Stimulated activated CD8-positive, alpha-beta memory T cell treated with anti-CD3 and anti-CD28 coated beads, Interleukin-15, amount 100 ng/mL, for 1 hour (primary cell): ENCODE data around the gene LEMD2.

ENCODE experiments used
- DNase-seq: peaks from one replicate; pipeline ENCODE4 v3.0.0-alpha.2; 2020; ENCODE audit warnings: low read depth

LEMD2 gene

GRCh38 chr6:33794910-33795623, 6.1 kb upstream of the LEMD2 start:
- DNase-seq = no peak

- no peak for DNase-seq
Observed at GRCh38 chr6:33792981-33793380, 4.1 kb upstream of the LEMD2 start.

DNA sequence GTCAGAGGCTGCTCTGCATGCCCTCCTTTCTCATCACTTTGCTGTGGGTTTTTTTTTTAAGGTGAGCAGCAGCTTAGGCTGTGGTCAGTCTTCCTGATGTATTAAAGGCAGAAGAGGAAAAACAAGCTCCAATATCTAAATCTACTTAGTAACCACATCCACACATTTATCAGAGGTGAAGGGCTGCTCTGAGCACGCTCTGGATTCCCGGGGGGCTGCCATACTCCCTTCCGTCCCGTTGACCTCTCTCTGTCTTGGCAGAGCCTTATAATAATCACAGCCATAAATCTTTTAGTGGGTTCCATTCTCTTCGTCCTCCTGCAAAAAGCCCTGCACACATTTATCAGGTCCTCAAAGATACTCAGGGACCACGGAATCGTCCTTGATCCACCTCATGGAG, 2.7 kb upstream of the LEMD2 start:
- no peak for DNase-seq

DNA sequence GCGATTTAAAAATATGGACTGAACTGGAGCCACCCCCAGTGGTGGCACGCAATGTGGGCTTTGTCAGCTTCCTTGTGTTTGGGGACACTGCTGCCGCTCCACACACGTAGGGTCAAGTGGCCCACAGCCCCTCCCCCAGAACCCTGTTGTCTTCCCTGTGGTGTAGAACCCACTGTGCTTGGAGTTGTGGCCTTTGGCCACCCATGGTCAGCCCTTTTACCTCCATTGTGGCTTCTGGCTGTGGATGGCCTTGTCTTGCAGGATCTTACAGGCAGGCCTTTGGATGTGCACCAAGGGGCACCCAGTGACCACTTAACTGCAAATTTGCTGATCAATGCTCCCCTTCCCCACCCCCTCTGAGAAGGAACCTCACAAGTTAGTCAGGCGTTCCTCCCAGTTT, 2.0 kb upstream of the LEMD2 start:
- DNase-seq = no peak

DNA sequence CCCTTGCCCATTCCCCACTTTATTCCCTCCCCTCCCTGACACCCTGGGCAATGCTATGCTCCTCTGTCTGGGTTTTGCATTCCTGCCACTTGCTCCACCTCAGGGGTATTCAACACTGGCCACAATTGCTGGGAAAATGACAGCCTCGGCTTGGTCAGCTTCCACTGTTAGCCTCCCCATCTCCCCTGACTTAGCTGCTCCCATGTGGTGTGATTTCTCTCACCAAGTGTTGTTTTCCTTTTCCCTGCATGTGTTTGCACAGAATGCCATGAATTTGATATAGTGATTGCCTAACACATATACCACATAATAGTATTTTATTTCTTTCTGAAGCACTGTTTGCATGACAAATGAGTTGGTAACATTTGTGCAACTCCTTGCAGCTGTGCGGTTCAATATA, 1.4 kb upstream of the LEMD2 start:
- no peak for DNase-seq

- no peak for DNase-seq
Observed at GRCh38 chr6:33789550-33789895, 593 bp upstream of the LEMD2 start.

GRCh38 chr6:33787954-33788693, 806 bp downstream of the LEMD2 start:
- DNase-seq = peak; percentile 2

DNA sequence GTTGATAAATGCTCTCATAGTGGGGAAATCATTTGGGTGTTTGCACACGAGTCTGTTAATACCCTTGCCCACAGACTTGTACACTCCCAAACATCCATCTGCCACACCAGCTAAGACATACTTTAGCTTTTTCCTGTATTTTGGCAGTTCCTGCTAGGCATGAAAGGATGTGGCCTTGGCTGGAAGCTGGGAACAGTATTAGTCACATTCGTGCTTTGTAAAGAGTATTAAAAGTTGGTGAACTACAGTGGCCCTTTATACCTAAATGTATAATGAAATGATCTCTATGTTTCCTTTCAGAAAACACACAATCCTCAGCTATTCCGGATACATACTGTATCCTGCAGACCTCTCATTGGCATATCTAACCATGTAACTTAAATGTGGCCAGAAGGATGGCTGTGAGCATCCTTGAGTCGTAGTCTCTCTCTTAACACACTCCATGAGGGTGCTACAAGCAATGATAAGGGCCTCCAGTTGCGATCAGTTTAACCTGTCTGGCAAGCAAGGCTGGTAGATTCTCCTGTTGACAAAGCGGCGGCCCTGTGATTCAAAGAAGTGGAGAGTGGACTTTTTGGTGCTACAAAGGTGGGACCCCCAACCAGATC, 1.5 kb downstream of the LEMD2 start:
- DNase-seq = no peak

DNA sequence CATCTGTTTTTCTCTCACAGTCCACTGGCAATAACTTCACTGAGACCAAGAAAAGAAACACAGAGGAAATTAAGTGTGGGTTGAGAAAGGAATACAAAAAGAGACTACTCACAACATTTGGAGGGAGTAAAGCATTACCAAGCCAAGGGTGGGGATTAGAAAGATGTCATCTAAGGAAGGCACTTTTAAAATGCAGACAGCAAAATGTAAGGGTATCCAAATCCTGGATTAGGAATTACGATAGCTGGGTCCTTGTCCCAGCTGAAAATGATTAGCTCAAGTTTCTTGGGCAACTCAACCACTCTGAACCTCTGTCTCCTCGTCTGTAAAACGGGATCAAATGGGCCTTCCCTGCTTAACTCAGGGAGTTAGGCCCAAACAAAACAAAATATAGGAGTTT, 2.2 kb downstream of the LEMD2 start:
- no peak for DNase-seq

GRCh38 chr6:33785778-33786177, 3.2 kb downstream of the LEMD2 start:
- no peak for DNase-seq

DNA sequence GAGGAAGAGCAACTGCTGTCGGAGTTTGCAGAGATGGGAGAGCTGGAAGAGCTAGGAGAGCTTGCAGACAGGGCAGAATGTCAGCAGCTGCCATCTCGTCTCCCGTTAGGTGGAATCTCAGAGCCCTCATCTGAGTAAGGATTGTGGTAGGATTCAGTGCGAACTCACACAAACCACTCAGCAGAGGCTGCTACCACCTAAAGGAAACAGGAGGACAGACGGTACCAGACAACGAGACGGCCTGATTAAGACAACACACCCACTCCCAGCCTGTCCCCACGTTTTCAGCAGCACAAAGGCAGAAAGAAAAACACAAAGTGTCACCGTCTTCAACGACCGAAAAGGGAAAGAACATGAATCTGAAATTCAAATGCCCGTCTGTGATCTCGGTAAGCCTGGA, 4.1 kb downstream of the LEMD2 start:
- no peak for DNase-seq

- no peak for DNase-seq
Observed at GRCh38 chr6:33783781-33784520, 5.0 kb downstream of the LEMD2 start.

DNA sequence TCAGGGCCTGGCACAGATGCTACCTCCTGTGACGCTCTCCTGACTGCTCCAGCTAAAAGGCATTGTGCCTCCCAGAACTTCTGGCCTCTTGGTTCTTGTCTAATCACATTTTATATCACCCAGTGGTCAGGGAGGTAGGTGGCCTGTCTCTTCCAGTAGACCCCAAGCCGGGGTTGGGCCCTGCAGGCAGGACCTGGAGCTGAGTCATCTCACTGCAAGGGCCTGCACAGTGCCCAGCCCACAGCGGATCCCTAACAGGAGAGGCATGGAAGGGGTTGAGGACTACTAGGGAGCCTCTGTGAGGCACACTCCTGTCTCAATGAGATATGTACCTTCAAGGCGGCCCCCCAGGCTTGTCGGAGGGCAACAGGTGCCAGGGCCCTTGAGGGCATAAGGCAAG, 6.4 kb downstream of the LEMD2 start:
- no peak for DNase-seq

- DNase-seq = no peak
Observed at GRCh38 chr6:33781131-33781975, 7.6 kb downstream of the LEMD2 start.

DNA sequence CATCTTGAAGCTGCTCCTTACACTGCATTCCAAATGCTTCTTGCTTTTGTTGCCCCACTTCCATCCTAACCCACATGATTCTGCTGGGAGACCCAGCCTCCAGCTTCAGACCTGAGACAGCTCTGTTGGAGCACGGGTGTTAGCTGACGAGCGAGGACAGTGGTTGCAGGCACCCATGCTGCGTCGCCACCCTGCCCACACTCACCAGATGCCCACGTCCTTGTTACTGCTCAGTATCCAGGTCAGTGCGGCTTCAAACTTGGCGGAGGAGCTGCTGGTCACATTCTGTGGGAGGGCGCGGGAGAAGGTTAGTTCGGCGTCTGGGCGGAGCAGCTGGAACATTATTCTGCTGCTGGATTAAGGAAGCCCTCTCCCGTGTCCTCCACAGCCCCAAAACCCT, 9.0 kb downstream of the LEMD2 start:
- no peak for DNase-seq

GRCh38 chr6:33779290-33779689, 9.6 kb downstream of the LEMD2 start:
- no peak for DNase-seq

- no peak for DNase-seq
Observed at GRCh38 chr6:33778444-33779121, 10.3 kb downstream of the LEMD2 start.

DNA sequence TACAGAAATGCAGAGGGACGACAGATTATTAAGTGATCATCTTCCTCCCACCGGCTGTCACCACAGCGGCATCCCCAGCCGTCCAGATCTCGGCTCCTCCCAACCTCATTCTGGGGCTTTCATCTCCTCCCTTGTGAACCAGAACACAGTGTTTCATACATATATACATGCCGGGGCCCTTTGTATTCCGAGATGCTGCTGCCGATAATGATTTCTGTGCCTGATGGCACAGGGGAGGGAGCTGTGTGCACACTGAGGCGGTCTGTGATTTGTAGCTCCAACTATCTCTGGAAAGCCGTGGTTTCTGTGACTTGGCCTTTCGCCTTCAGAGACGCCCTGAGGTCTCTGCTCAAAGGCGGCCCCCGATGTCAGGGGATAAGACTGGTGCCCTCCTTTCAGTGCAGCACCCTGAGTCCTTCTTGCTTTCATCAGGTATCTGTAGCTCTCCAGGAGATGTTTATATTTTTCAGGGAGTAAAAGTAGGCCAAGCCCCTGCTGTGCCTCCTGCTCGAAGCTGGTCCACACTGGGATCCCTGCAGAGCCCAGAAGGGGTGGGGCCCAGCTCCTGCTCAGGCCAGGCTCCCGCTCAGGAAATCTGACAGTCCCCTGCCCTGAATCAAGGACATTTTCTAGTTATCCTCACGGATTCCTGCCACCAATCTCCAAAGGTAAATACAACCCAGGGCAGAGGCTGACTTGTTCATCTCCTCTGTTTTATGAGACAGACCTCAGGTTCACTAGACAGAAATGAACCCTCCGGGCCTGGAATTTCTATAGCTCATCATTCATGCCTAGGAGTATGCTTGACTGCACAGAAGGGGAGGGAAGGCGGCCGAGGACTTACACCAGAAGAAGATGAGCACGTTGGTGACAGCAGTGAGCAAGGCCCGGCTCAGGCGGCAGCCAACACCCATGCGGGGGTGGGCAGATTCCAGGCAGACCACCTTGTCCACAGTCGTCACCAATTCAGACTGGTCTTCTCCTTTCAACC, 11.2 kb downstream of the LEMD2 start:
- no peak for DNase-seq

GRCh38 chr6:33776764-33777163, 12.2 kb downstream of the LEMD2 start:
- DNase-seq = no peak

GRCh38 chr6:33776186-33776585, 12.7 kb downstream of the LEMD2 start:
- DNase-seq = no peak
